CD4-positive, alpha-beta T cell (primary cell): ENCODE results near the gene TUB. TPM values are rescaled to one million over a fixed set of nuclear protein-coding genes. Genes with fewer than 3 reads are reported as not detected.

Experiments used
- ATAC-seq: fragments of 200-7000 bp; cut with Tn5 transposase; one replicate; pipeline ENCODE4 v1.10.0; 2022; ENCODE audit warnings: mild to moderate bottlenecking; ENCODE audit not compliant: poor library complexity
- CTCF ChIA-PET: fragments of 350-600 bp; sonication (Branson Sonifier 250); formaldehyde crosslinking; loops from one replicate; lab custom pipeline; 2021; ENCODE audit warnings: antibody characterized with exemption, inconsistent platforms; lab: Charles Lee
- POLR2A ChIA-PET: fragments of 350-600 bp; sonication (Branson Sonifier 250); formaldehyde crosslinking; loops from one replicate; lab custom pipeline; 2021; ENCODE audit warnings: antibody characterized with exemption, inconsistent platforms; lab: Charles Lee
- DNase-seq, 14 experiments: peaks; one replicate each; pipeline ENCODE4 v3.0.0-alpha.2; 2013 to 2020; ENCODE audit warnings: mixed read lengths in 2 of 14
- H3K27ac ChIP-seq, 2 donors: one replicate each; pipeline versions ENCODE4 v1.5.1 to v1.7.0; 2013; ENCODE audit warnings: low read length in 2 of 2, low read depth in 1 of 2, mild to moderate bottlenecking in 1 of 2
- H3K27me3 ChIP-seq, 2 experiments: 1 replicate in 1 of 2; 2 replicates in 1 of 2; pipeline versions ENCODE4 v1.6.1 to v1.7.0; 2013; ENCODE audit warnings: low read length in 2 of 2, control low read depth in 1 of 2, mild to moderate bottlenecking in 1 of 2, moderate library complexity in 1 of 2; ENCODE audit not compliant: insufficient read depth in 2 of 2, control insufficient read depth in 1 of 2
- H3K36me3 ChIP-seq: one replicate; pipeline ENCODE4 v1.6.1; 2013; ENCODE audit warnings: low read length, control low read depth; ENCODE audit not compliant: insufficient read depth
- H3K4me1 ChIP-seq: one replicate; pipeline ENCODE4 v1.6.1; 2013; ENCODE audit warnings: low read length, control low read depth; ENCODE audit not compliant: insufficient read depth
- H3K4me3 ChIP-seq: one replicate; pipeline ENCODE4 v1.5.1; 2013; ENCODE audit warnings: mild to moderate bottlenecking, low read length, moderate library complexity
- H3K9me3 ChIP-seq, 2 experiments: 1 replicate in 1 of 2; 2 replicates in 1 of 2; pipeline versions ENCODE4 v1.6.1 to v1.7.0; 2013; ENCODE audit warnings: low read length in 2 of 2, mild to moderate bottlenecking in 2 of 2, control low read depth in 1 of 2, moderate library complexity in 1 of 2; ENCODE audit not compliant: control insufficient read depth in 1 of 2, insufficient read depth in 1 of 2
- H3K27ac Mint-ChIP-seq: one replicate; pipeline ENCODE4 v1.8.0; 2020; ENCODE audit warnings: mixed read lengths
- H3K27me3 Mint-ChIP-seq: one replicate; pipeline ENCODE4 v1.8.0; 2021; ENCODE audit warnings: mixed read lengths
- H3K36me3 Mint-ChIP-seq: one replicate; pipeline ENCODE4 v1.8.0; 2021; ENCODE audit warnings: low read depth, mixed read lengths
- H3K4me1 Mint-ChIP-seq: one replicate; pipeline ENCODE4 v1.8.0; 2021; ENCODE audit warnings: low read depth, mixed read lengths
- H3K4me3 Mint-ChIP-seq: one replicate; pipeline ENCODE4 v1.8.0; 2020; ENCODE audit warnings: mild to moderate bottlenecking, mixed read lengths
- H3K9me3 Mint-ChIP-seq: one replicate; pipeline ENCODE4 v1.8.0; 2020; ENCODE audit warnings: mixed read lengths
- CTCF ChIP-seq: fragments of 200-600 bp; IDR thresholded peaks from one replicate; pipeline ENCODE4 v1.8.0; 2022; ENCODE audit warnings: antibody characterized with exemption, mild to moderate bottlenecking
- intact Hi-C, 2 experiments: fragments of 100-400 bp; cut with DNase I in 1 of 2; cut with micrococcal nuclease in 1 of 2; formaldehyde crosslinking; loops; one replicate each; pipeline versions ENCODE4 v1.15.1 to v1.9.0; 2023 to 2025; cut with DNase I, micrococcal nuclease
- total RNA-seq, 174 experiments: library from RNA in 2 of 174; stranded (reverse) in 2 of 174; gene quantifications; one replicate each; pipeline ENCODE4 v1.2.3 and lab custom pipeline; 2021 to 2026

The TUB gene
- total RNA-seq, 2 experiments from 2014 or later: 0.08 TPM; not detected in 1

- Mint-ChIP-seq H3K9me3 (no peaks in the 10 kb centered on the region), H3K4me1 (no peaks in the 10 kb centered on the region), H3K27ac (no peak overlapping the region), H3K36me3 (no peaks in the 10 kb centered on the region), H3K27me3 (peaks cover 15% of the 10 kb centered on the region), H3K4me3 (no peak overlapping the region)
- TF ChIP-seq CTCF: no peak
- Histone ChIP-seq H3K27me3 (peaks cover 0 to 4% of the 10 kb centered on the region in 2 experiments), H3K4me1 (no peaks in the 10 kb centered on the region), H3K36me3 (no peaks in the 10 kb centered on the region), H3K27ac (no peak overlapping the region), H3K9me3 (no peaks in the 10 kb centered on the region), H3K4me3 (no peak overlapping the region)
- CTCF ChIA-PET: interaction anchor here (0.6 kb wide), 1 partner anchor 158 kb away, joined by 3 read pairs; no protein-coding TSS in a partner anchor
- intact Hi-C loops: no loop called here
- DNase-seq (no peak), ATAC-seq (no peak)
- POLR2A ChIA-PET: no interaction called here
These were observed 14.0 kb upstream of the TUB start for GRCh38 chr11:8066911-8067455.

DNA sequence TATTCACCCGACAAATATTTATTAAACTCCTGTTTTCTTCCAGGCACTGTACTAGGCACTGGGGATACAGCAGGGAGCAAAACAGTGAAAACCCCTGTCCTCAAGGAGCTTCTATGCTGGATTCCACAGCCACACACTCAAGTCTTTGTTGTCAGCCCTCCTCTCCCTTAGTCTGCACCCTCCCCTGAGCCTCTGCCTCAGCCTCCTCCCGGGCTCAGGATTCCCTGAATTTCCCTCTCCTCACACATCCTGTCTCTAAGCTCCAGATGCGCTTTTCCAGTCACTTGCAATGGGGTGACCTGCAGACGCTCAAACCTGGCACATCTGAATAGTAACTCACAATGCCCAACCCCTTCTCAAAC is 13.5 kb upstream of the TUB start:
- Mint-ChIP-seq H3K27me3 (peaks cover 18% of the 10 kb centered on the region), H3K4me1 (no peaks in the 10 kb centered on the region), H3K9me3 (no peaks in the 10 kb centered on the region), H3K27ac (no peak overlapping the region), H3K4me3 (no peak overlapping the region), H3K36me3 (no peaks in the 10 kb centered on the region)
- intact Hi-C loops: no loop called here
- Histone ChIP-seq H3K9me3 (no peaks in the 10 kb centered on the region), H3K27ac (no peak overlapping the region), H3K4me1 (no peaks in the 10 kb centered on the region), H3K36me3 (no peaks in the 10 kb centered on the region), H3K4me3 (no peak overlapping the region), H3K27me3 (peaks cover 0 to 4% of the 10 kb centered on the region in 2 experiments)
- ATAC-seq: no peak
- DNase-seq: no peak
- ChIA-PET POLR2A (no interaction called here), CTCF (interaction anchor here (0.6 kb wide), 1 partner anchor 158 kb away, joined by 3 read pairs; no protein-coding TSS in a partner anchor)
- TF ChIP-seq CTCF: no peak

DNA sequence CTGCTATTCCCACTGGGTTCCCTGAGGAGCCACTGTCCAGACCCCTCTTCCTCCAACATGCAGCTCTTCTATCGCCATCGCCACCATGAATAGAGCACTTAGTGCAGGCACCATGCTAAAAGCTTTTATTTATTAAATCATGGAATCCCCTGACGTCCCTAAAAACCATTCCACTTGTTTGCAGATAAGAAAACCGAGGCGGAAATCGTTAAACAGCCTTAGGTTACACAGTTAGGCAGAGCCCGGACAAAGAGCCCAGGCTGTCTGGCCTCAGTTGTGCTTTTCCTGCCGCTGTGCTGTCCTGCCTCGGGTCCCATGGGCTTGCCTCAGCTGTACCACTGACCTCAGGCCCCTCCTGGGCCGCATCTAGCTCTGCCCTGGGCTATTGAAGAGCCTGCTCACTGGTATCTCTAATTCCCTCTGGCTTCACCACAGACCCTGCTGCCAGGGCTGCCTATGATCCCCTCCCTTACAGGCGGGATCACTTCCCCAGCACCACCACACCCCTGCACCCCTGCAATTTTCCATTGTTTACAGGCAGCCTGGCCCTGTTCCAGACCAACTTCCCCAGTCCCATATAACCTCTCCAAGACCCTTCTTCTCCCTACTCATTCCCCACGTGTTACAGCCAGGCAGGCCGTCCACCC is 13.0 kb upstream of the TUB start:
- no peak overlapping the region for H3K4me3 ChIP-seq
- Mint-ChIP-seq H3K4me3 (no peak overlapping the region), H3K36me3 (no peaks in the 10 kb centered on the region), H3K4me1 (no peaks in the 10 kb centered on the region), H3K27me3 (peaks cover 23% of the 10 kb centered on the region), H3K9me3 (no peaks in the 10 kb centered on the region), H3K27ac (no peak overlapping the region)
- H3K4me1 ChIP-seq: no peaks in the 10 kb centered on the region
- H3K27me3 ChIP-seq: peaks cover 0 to 4% of the 10 kb centered on the region in 2 experiments
- DNase-seq: no peak
- no peak for TF ChIP-seq CTCF
- ATAC-seq: no peak
- ChIA-PET POLR2A (no interaction called here), CTCF (interaction anchor here (0.6 kb wide), 1 partner anchor 159 kb away, joined by 3 read pairs; no protein-coding TSS in a partner anchor)
- intact Hi-C loops: no loop called here
- no peaks in the 10 kb centered on the region for H3K36me3 ChIP-seq
- H3K27ac ChIP-seq: no peak overlapping the region
- H3K9me3 ChIP-seq: no peaks in the 10 kb centered on the region
